NCI-H748 treated with DMSO at 0.1 percent for 48 hours (cell line): ENCODE data around the gene SELENOO.
A peak's percentile ranks its signal among the peaks of the same experiment; 100 is the strongest.

Experiments used
- DNase-seq: peaks from one replicate; lab custom pipeline; 2025; lab: John Stamatoyannopoulos, UW

The SELENOO gene

DNA sequence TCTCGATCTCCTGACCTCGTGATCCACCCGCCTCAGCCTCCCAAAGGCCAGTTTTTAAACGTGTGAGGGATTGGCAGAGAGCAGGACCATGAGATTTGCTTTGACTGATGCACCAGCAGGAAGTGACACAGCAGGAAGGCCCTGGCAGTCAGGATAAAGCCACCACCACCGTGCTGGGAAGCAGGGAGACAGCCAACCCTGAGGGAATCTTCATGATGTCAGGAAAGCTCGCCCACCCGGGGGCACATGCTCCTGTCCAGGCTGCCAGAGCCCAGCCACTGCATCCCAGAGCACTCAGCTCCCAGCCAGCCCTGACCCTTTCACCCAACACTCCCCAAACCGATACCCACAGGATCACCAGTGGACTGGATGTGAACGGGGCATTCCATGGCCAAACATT lies 37.9 kb downstream of the SELENOO start:
- DNase-seq: no peak

- no peak for DNase-seq
Observed at GRCh38 chr22:50242406-50242949, 41.7 kb downstream of the SELENOO start.

- DNase-seq: no peak
Observed at GRCh38 chr22:50243685-50244419, 43.0 kb downstream of the SELENOO start.

GRCh38 chr22:50244420-50245213 lies 43.8 kb downstream of the SELENOO start, which contains the start of gene TUBGCP6:
TUBGCP6 (minus strand) TSS chr22:50245023; CDS start chr22:50244459, 564 bp downstream.
- DNase-seq: peak; percentile 61

DNA sequence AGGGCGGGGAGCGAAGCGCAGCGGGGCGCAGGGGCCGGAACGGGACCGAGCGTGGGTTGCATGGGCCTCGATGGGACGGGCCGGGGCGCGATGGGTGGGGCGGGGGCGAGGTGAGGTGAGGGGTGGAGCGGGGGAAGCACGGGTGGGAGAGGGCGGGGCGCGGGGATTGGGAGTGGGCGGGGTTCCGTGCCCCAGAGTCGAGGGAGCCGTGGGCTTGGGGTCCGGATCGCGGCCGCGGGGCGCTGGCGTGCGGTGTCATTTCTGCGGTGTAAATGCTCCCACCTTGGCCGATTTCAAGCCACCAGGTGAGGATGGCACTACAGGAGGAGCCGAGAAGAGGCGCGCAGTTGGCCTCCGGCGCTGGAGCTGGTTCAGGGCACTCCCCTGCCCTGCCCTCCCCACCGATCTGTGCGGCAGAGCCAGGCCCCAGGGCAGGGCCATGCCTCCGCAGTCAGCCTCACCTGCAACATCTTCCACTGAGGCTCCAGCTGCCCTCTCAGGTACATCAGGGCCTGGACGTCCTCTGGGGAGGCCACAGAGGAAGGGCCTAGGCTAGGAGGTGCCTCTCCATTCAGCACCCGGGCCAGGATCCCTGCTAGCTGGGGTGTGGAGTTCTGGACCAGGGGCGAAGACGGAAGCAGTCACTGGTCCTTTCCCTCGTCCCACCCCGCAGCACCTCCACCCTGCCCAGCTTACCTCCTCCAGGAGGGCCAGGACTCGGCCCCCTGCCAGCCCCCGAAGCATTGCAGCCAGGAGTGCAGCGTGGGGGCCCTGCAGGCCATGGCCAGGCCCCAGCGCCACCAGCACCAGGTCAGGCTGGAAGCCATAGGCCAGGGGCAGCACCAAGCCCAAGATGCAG lies 44.6 kb downstream of the SELENOO start:
- no peak for DNase-seq

- DNase-seq: no peak
Observed at GRCh38 chr22:50246242-50247175, 45.7 kb downstream of the SELENOO start.

- DNase-seq: peak; percentile 63
Observed at GRCh38 chr22:50247748-50248147, 46.9 kb downstream of the SELENOO start.

GRCh38 chr22:50248196-50249081 lies 47.6 kb downstream of the SELENOO start:
- DNase-seq: no peak

DNA sequence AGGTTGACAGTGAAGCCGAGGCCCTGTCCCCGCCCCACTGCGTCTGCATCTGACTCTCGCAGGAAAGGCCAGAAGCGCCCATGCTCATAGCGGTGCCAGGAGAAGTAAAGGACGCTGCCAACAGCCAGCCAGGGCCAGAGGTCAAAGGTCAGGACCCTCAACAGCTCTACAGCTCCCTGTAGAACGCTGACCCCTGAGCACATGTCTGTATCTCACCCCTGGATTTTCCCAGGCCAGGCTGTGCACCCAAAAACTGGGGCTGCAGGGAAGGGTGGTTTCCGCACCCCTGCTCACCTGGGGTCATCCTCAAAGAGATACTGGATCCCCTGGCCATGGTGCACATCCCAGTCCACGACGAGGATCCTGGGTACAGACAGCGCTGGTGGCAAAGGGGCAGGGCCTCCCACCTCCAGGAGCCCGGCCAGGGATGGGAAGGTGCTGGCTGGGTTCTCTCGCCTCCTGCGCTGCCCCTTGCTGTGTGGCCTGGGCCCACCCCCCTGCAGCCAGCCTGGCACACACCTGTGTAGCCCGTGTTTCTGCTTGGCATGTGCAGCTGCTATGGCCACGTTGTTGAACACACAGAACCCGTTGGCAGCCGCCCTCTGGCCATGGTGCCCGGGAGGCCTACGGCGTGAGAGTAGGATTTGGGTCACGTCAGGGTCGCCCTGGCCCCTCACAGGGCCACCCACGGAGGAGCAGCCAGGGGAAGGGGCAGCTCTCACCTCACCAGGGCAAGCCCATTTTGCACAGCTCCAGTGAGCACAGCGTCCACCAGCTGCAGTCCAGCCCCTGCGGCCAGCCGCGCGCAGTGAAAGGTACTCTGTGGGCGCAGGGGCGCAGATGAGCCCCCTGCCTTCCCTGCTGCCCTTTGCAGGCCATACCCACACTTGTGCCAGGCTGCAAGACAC lies 48.8 kb downstream of the SELENOO start:
- no peak for DNase-seq

GRCh38 chr22:50250249-50250554 lies 49.4 kb downstream of the SELENOO start:
- no peak for DNase-seq

DNA sequence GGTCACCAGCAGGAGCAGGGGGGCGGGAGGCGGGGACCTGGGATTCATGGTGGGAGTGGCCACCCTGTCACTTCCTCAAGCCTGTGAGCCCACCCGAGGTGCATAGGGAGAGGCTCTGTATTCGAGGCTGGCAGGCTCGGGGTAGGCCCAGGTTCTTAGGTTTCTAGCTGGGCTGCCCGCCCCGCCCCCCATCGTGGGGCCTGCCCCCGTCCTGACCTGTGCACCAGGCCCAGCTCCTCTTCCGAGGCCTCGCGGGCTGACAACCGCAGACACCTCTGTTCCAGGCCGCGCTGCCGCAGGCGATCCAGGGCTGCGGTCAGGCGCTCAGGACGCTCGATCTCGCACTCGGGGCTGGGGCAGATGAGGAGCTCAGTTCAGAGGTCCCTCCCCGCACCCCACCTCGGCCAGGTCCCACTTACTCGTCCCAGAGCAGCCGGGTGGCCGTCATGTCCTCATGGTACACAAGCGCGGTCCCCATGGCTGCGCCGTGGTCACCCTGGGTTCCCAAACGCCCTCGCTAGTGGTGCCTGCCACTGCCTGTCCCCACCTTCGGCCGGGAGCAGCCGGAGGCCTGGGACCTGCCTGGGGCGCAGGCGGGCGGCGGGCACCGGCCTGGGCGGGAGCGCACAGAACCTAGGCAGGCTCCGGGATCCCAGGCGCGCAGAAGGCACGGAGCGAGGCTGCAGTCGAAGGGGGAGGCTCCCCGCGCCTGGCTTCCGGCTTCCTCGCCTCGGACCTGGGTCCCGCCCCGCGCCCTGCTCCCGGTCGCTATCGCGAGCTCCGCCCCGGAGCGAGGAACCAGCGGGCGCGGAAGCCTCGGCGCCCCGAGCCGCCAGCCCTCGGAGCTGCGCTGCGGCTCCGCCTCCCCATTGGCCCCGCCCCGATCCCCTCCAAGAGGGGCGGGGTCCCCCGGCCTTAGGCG lies 50.0 kb downstream of the SELENOO start, which contains the start of gene HDAC10:
Gene HDAC10, minus strand, starts transcription at position 711 of the 922 bp plus-strand sequence. Its CDS starts 233 bp downstream, at position 478.
- DNase-seq: peak; percentile 50

DNA sequence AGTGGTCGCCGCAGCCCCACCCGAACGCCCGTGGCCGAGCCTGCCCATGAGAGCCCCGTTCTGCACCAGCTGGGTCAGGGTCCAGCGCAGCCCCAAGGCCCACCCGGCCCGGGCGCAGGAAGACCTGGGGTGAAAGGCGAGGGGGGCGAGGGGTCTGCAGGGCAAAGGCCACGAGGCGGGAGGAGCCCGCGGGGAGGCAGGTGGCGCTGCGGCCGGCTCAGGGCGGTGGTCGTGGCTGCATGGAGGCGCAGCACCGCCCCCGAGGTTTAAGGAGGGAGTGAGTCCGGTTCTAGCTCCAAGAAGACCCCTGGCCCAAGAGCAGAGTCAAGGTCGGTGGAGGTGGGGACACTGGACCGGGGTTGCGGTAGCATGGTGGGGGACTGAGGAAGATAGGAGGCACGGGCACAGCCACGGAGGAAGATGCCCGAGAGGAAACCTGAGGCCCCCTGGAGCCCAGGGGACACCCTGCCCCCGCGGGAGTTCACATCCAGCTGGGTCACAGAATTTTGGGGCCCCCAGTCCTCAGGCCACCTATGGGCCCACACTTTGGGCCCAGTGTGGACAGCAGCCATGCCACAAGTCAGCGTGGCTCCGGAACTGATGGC lies 50.8 kb downstream of the SELENOO start:
- DNase-seq: no peak

- no peak for DNase-seq
Observed at GRCh38 chr22:50252082-50253045, 51.6 kb downstream of the SELENOO start.

DNA sequence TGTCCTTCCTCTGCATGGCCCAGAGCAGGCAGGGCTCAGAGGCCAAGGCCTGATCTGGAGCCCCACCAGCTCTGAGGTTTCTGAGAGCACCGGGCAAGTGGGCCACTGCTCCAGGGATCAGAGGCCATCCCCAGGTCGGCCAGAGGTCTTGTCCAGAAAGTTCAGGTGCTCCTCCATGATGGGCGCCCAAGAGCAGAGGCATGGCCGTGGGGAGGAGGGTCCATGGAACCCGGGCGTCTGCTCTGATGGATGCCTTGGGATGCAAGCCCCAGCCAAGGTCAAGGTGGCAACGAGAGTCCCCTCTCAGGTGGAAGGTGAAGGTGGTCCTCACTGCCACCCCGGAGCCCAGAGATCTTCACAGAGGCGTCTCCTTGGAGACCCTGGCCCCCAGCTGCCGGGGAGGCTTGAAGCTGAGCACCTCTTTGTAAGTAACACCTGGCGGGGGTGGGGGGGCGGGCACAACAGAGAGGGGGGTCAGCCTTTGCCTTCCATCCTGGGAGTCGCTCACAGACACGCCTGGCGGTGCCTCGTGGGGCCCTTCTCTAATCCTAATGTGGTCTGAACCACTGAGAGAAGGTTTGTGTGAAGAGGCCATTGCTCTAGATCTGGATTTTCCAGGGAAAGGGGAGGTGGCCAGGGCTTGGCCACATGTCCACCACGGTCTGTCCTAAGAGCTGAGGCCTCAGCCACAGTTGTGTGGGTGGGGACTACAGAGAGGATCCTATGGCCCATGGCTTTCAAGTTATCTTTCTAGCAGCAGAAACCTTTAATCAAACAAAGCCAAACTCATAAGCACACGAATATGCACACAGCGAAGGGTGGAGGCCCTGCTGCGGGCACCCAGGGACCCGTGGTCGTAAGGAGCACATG lies 52.5 kb downstream of the SELENOO start:
- no peak for DNase-seq

- DNase-seq: no peak
Observed at GRCh38 chr22:50253941-50254340, 53.1 kb downstream of the SELENOO start.
